ENCODE measurements around the gene CARD16.
A peak's percentile ranks its signal among the peaks of the same experiment; 100 is the strongest.
"Not testable (repeated sequence)": the region's sequence is repeated elsewhere in the genome, so short reads cannot be mapped to it uniquely, and the experiment has no call there.

Gene CARD16

GRCh38 chr11:105044557-105045524 lies at the start of gene CARD16:
Gene CARD16 (minus strand): TSS chr11:105045335. CDS start chr11:105045297, 38 bp downstream.
- peak; percentile 21 for DNase-seq

- no peak for DNase-seq
These were observed 47.4 kb upstream of the CARD16 start for GRCh38 chr11:105092256-105093239.

DNA sequence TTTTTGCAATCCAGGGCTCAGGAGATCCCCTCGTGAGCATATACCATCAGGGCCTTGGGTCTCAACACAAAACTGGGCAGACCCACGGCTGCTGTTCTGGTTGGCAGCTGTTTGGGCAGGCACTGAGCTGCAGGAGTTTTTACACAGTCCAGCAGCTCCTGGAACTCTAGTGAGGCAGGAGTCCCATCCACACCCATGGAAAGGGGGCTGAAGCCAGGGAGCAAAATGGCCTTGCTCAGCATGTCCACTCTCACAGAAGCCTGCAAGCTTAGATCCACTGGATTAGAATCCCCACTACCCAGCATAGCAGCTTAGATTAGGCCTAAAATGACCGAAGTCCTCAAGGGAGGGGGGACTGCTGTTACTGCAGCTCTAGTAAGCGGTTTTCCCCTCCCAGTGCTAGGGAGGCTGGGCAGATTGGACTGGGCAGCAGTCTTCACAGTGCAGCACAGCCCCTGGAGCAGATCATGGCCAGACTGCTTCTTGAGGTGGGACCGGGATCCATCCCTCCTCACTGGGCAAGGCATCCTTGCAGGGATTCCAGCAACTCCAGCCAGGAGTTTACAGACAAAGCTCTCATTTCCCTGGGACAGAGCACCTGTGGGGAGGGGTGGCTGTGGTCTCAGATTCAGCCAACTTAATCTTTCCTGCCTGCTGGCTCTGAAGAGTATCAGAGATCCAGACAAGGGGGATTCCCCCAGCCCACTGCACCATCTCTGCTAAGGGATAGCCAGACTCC lies 36.4 kb upstream of the CARD16 start:
- DNase-seq = no peak

GRCh38 chr11:105080171-105080906 lies 35.2 kb upstream of the CARD16 start:
- not testable (repeated sequence) for DNase-seq

- DNase-seq = no peak
These were observed 33.1 kb upstream of the CARD16 start for GRCh38 chr11:105078283-105078682.

GRCh38 chr11:105077141-105077790 lies 32.1 kb upstream of the CARD16 start:
- DNase-seq = peak; percentile 35

- no peak for DNase-seq
These were observed 29.0 kb upstream of the CARD16 start for GRCh38 chr11:105074166-105074530.

GRCh38 chr11:105073456-105074165 lies 28.5 kb upstream of the CARD16 start:
- no peak for DNase-seq

- DNase-seq = not testable (repeated sequence)
These were observed 26.9 kb upstream of the CARD16 start for GRCh38 chr11:105072080-105072479.

GRCh38 chr11:105071089-105071732 lies 26.1 kb upstream of the CARD16 start:
- DNase-seq = no peak

DNA sequence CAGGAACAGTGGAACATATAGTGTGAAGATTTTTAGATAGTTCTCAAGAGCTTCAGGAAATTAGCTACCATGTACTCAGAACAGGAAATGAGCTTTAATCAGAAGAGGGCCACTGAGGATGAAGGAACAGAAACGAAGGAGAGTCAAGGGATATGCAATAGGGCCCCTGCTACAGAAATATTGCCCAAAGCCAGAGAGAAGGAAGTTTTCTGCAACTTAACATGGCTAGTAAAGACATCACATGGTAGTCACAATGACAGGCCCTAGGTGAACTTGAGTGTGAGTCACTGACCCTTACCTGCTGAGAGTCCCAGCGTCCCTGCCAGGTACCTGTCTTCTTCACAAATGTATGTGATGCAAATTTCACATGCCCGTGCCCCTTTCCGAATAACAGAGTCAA lies 25.2 kb upstream of the CARD16 start:
- DNase-seq = no peak

DNA sequence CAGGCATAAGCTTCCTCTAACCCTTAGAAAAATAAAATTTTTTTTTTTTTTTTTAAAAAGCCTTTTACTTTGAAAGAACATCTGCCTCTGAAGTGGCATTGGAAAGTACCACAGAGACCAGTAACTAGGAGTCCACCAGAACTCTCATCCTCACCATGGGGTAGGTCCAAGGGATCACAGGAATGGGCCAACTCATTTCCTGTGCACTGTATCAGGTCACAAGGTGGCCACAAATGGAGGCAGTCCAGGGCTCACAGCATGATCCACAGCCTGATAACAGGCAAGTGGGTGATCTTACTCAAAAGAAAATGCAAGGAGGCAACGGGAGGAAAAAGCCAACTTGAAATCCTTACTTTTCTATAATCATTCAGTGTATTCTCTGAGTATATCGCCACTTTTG lies 24.6 kb upstream of the CARD16 start:
- not testable (repeated sequence) for DNase-seq

- DNase-seq = not testable (repeated sequence)
These were observed 18.3 kb upstream of the CARD16 start for GRCh38 chr11:105063245-105063941.

GRCh38 chr11:105057432-105057831 lies 12.3 kb upstream of the CARD16 start:
- DNase-seq = no peak

DNA sequence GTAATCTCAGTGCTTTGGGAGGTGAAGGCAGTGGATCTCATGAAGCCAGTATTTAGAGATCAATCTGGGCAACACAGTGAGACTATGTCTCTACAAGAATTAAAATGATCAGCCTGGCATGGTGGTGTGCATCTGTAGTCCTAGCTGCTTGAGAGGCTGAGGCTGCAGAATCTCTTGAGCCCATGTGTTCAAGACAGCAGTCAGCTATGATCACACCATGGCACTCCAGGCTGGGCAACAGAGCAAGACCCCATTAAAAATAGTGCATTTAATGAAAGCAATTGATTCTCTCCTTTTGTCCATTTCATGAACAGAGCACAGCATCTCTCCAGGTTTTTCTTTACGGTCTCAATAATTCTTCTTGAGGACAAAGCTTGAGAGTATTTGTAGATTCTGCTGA lies 11.3 kb upstream of the CARD16 start:
- DNase-seq = no peak

DNA sequence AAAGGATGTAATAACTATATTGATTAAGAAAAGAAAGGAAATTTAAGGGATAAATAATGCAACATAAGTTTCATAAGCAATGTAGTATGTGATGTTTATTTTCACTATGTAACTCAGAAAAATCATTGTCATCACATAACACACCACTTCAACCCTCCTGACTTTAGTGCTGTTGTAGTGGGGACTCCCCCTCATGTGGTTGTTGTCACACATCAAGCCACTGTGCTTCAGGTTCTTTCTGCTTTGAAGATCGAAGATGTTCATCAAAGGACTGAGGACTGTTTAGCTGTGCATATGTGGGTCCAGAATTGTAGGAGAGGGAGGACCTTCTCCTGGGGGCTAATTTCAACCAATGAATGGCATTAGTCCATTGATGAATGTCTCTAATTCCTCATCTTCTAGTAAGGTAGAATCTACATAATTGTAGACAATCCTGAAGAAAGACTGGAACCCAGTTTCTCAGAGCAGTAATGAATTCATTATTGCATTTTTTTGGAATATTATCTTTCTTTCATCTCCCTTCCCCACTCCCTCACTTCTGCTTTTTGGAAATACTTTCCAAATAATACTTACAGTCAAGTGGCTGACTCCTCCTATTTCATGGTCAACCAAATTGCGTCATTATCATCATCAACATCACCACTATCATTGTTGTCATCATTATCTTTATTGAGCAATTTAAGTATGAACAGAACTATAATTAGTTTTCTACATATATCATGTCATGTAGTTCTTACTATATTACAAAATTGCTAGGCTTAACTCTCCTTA lies 9.8 kb upstream of the CARD16 start:
- no peak for DNase-seq

DNA sequence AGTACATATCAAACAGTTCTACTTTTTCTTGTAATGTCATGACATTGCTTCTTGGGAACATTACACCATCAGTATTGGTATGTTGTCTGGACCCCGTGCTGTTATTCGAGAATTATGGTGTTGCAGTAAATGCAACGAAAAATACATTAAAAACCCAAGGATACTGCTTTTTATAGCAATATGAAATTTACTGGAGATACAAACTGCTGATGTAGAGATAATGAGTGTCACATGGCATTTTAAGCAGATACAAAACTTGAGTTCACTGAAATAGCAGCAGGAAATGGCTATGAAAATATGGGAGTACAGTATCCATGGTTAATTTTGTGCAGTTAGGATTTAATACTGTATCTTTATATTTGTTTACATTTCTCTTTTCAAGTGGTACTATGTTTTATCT lies 7.4 kb upstream of the CARD16 start:
- no peak for DNase-seq

GRCh38 chr11:105051559-105051958 lies 6.4 kb upstream of the CARD16 start:
- no peak for DNase-seq

DNA sequence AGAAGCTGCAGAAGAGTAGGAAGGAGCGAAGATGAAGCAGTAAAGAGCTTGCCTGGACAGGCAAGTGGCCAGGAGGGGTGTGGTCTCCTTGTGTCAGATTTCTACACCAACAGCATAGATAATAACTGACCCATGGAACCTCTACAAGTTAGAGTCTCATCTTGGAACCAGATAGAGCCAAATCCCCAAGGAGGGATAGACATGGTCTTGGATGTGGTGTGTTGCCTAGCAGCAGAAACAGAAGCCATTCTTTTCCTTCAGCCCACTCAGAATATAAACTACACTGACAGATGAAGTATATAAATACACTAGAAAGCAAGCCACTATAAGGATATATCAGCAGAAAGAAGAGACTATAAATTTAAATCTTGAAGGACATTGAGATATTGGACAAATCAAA lies 4.3 kb upstream of the CARD16 start:
- DNase-seq = no peak

Measured in stimulated activated CD4-positive, alpha-beta T cell treated with anti-CD3 and anti-CD28 coated beads, Interleukin-1b, Interleukin-23, amount 100 ng/mL, for 48 hours (primary cell).